Measurements from ENCODE around the gene CPEB4.

The CPEB4 gene

DNA sequence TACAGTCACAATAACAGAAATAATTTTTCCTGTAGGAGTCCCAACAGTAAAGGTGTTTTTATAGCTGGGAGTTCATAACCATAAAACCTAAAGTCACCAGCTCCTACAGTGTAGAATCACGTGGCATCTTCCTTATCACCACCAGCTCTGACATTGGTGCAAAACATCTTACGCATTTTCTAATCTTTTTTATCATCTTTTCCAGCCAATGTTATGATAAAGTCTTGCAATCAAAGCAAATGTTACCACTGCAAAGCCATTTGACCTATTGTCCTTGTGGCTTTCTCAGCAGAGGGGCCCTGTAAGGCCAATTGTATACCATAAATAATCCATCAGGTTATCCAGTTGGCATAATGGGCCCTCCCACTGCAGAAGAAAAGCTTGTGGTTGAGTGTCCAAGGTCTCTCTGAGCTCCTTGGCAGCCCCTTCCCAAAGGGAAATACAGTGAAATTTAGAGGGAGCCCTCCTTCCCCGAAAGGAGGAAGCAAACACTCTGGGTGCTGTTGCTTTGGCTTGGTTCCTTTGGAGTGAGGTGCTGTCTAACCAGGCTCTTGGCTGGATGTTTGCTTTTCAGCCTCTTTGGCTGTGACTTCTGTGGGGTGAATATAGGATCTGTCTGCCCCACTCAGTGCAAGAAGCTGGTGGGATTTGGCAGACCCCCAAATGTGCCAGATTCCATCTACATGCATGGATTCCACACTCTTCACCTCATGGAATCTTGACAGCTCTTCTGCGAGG, 29.3 kb upstream of the CPEB4 start:
- DNase-seq (ENCODE audit: low read depth): no peak
- H3K4me3 ChIP-seq (ENCODE audit: control insufficient read depth, low read depth, low read length): no peak overlapping the region
- TF ChIP-seq, protein P1, sequence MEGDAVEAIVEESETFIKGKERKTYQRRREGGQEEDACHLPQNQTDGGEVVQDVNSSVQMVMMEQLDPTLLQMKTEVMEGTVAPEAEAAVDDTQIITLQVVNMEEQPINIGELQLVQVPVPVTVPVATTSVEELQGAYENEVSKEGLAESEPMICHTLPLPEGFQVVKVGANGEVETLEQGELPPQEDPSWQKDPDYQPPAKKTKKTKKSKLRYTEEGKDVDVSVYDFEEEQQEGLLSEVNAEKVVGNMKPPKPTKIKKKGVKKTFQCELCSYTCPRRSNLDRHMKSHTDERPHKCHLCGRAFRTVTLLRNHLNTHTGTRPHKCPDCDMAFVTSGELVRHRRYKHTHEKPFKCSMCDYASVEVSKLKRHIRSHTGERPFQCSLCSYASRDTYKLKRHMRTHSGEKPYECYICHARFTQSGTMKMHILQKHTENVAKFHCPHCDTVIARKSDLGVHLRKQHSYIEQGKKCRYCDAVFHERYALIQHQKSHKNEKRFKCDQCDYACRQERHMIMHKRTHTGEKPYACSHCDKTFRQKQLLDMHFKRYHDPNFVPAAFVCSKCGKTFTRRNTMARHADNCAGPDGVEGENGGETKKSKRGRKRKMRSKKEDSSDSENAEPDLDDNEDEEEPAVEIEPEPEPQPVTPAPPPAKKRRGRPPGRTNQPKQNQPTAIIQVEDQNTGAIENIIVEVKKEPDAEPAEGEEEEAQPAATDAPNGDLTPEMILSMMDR (IDR thresholded peaks at IDR 0.05; ENCODE audit: control insufficient read depth, insufficient read depth, low read depth, low read length, missing control alignments): no peak

DNA sequence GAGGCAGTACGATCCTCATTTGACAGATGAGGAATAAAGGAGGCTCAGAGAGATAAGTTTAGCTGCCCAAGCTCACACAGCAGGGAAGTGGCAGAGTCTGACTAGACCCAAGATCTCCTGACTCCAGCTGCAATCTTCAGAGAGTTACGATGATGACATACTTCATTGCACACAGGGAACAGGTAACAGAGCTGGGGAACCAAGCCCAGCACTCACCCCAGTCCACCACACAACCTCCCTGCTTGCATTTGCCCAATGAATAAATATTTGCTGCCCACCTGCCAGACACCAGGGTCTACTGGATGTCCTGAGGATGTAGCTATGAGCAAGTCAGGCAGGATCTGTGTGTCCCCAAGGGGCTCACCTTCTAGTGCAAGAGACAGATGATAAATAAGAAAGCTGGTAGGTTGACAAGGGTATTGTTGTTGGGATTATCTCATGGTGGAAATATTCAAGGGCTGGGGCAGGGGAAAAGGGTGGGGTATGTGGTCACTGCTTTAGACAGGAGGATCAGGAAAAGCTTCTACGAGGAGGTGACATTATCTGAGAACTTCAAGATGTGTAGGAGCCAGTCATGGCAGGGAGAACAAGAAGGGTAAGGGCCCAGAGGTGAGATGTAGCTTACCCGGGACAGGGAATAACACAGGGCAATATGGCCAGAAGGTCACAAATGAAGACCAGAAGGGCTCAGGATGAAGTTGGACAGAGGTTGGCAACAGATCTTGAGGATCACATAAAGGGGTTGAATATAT, 28.6 kb upstream of the CPEB4 start:
- no peak overlapping the region for H3K4me3 ChIP-seq (ENCODE audit: control insufficient read depth, low read depth, low read length)
- no peak for DNase-seq (ENCODE audit: low read depth)
- TF ChIP-seq, protein P1 (IDR thresholded peaks at IDR 0.05; ENCODE audit: control insufficient read depth, insufficient read depth, low read depth, low read length, missing control alignments): no peak

DNA sequence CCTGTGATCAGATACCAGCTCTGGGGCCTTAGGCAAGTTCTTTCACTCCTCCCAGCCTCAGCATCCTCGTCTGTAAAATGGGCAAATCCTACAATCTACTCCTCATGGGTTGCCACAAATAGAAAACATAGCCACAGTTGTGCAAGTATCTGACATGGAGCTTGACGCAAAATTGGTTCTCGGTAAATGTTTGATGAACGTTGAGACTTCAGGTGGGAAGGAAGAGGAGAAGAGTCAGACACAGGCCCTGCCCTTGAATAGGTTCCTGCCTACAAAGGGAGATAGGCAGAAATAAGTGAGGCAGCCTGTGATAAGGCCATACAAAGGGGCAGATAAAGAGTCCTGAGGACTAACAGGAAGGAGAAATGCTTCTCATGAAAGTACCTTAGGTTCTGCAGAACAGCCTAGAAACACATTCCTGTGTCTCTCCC, 26.1 kb upstream of the CPEB4 start:
- no peak overlapping the region for H3K4me3 ChIP-seq (ENCODE audit: control insufficient read depth, low read depth, low read length)
- TF ChIP-seq, protein P1 (IDR thresholded peaks at IDR 0.05; ENCODE audit: control insufficient read depth, insufficient read depth, low read depth, low read length, missing control alignments): no peak
- DNase-seq (ENCODE audit: low read depth): no peak

DNA sequence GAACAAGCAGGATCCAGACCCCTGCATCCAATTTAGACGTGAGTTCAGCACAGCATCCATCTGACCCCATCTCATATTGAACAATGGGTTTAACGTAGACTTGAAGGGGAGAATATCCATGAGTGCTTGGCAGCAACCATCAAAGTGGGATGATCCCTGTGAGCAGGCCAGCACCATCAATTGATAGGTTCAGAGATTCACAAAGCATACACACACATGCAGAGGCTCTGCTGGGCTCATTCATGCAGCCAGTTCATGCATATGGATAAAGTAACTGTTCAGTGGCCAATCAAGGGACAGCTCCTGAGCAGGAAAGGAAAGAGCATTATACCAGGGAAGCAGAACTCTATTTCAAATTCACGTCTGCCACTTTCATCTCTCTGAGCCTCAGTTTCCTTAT, 24.8 kb upstream of the CPEB4 start:
- DNase-seq (ENCODE audit: low read depth): no peak
- TF ChIP-seq, protein P1 (IDR thresholded peaks at IDR 0.05; ENCODE audit: control insufficient read depth, insufficient read depth, low read depth, low read length, missing control alignments): no peak
- H3K4me3 ChIP-seq (ENCODE audit: control insufficient read depth, low read depth, low read length): no peak overlapping the region

DNA sequence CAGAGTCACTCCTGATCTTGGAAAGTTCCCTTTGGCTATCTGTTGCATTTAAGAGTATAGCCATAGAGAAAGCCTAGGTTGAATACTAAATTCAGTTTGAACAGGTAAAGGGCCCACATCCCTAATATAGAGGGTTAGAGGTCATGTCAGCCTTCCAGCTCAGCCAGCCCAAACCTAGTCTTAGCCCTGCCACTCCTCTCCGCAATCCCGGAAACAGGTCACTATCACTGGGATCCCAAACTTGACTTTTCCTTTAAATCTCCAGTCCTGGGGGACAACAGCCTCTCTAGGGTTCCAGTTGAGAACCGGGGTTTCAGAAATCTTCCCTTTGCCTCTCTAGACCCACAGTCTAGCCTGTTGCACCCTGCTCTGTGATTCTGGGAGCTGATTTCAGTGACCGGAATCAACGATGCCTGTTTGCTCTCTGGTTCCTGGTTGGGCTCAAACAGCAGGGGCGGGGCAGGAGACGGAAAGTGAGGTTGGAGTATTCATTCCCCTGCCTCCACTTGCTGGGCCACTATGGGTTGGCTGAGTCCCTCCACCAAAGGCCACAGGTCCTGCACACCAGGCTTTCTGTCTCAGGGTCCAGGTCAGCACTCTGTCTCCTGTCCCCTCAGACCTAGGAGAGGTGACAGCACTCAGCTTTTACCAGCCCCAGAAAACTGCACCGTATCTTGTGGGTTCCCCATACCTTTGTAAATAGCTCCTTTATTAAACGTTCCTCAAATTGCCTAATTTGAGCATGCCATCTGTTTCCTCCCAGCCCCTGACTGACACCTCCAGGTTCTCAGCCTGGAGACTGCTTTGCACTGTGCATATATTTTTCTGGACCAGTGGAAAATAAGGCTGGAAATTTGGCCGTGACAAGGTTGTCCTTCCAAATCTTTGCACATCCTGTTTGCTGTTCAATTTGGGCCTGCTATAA, 23.8 kb upstream of the CPEB4 start:
- TF ChIP-seq, protein P1 (IDR thresholded peaks at IDR 0.05; ENCODE audit: control insufficient read depth, insufficient read depth, low read depth, low read length, missing control alignments): no peak
- no peak for DNase-seq (ENCODE audit: low read depth)
- H3K4me3 ChIP-seq (ENCODE audit: control insufficient read depth, low read depth, low read length): no peak overlapping the region

DNA sequence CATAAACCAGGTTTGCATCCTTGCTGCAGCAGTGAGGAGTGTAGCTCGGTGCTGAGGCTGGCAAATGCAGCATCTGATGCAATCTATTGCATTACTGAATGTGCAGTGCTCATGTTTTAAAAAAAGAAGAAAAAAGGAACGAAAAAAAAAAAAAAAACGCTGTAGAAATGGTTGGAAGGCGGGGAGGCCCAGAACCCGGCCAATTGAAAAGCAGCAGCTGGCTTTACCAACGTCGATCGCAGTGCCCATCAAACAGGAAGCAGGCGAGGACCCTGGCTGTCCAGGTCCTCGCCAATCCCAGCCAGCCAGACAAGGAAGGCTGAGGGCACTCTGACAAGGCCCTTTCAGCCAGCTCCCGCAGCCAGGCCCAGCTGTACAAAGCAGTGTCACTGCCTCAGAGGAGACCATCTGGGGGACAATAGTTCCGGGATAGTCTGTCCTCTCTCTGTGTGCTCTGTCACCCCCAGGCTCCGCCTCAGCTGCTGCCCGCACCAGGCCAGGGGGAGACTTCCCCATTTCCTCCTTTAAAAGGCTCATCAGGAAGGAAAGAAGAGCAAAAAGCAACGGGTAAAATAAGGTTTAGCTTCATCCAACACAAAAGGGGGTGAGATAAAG, 21.8 kb upstream of the CPEB4 start:
- no peak overlapping the region for H3K4me3 ChIP-seq (ENCODE audit: control insufficient read depth, low read depth, low read length)
- no peak for DNase-seq (ENCODE audit: low read depth)
- TF ChIP-seq, protein P1 (IDR thresholded peaks at IDR 0.05; ENCODE audit: control insufficient read depth, insufficient read depth, low read depth, low read length, missing control alignments): no peak

Data from AG09309 (cell line).